Astrocyte of the cerebellum (primary cell): Measurements from ENCODE around the gene ZIC5.

ENCODE experiments used
- DNase-seq: peaks from one replicate; pipeline ENCODE4 v3.0.0-alpha.2; 2011; ENCODE audit warnings: low read depth
- H3K4me3 ChIP-seq: 2 replicates; pipeline ENCODE4 v1.5.1; 2011; ENCODE audit warnings: mild to moderate bottlenecking, low read depth, low read length, moderate library complexity
- CTCF ChIP-seq: IDR thresholded peaks from 2 replicates; pipeline ENCODE4 v1.5.1; 2012; ENCODE audit warnings: low read length, low read depth, moderate library complexity, mild to moderate bottlenecking; ENCODE audit errors: missing control alignments
- in situ Hi-C: cut with HindIII; loops from 2 replicates; pipeline ENCODE4 v1.10.0; 2017; ENCODE audit warnings: low sequenced_read_pairs

ZIC5 gene

GRCh38 chr13:99972190-99972731 is 694 bp upstream of the ZIC5 start:
- DNase-seq: no peak
- H3K4me3 ChIP-seq: peak overlapping the region; percentile 71
- no peak for TF ChIP-seq CTCF
- in situ Hi-C loops: no loop called here

- TF ChIP-seq CTCF: no peak
- in situ Hi-C loops: no loop called here
- no peak for DNase-seq
- H3K4me3 ChIP-seq: peak overlapping the region; percentile 71
These were observed 654 bp downstream of the ZIC5 start for GRCh38 chr13:99970651-99971575.

GRCh38 chr13:99969919-99970650 is 1.5 kb downstream of the ZIC5 start:
- no peak for TF ChIP-seq CTCF

GRCh38 chr13:99969453-99969918 is 2.1 kb downstream of the ZIC5 start:
- in situ Hi-C loops: no loop called here
- no peak for DNase-seq
- H3K4me3 ChIP-seq: peak overlapping the region; percentile 71
- no peak for TF ChIP-seq CTCF

More at GRCh38 chr13:99969919-99970650, 1.5 kb downstream of the ZIC5 start:
- DNase-seq: no peak
- H3K4me3 ChIP-seq: peak overlapping the region; percentile 71
- in situ Hi-C loops: no loop called here

GRCh38 chr13:99968521-99969452 is 2.8 kb downstream of the ZIC5 start:
- H3K4me3 ChIP-seq: peak overlapping the region; percentile 71
- in situ Hi-C loops: no loop called here
- no peak for TF ChIP-seq CTCF
- DNase-seq: no peak
